GOT3 (cell line): ENCODE results near the gene TMEM26.
"Not testable (repeated sequence)": the region's sequence is repeated elsewhere in the genome, so short reads cannot be mapped to it uniquely, and the experiment has no call there.

Experiments used
- DNase-seq: peaks from one replicate; lab custom pipeline; 2025; ENCODE audit warnings: mixed read lengths; lab: John Stamatoyannopoulos, UW

Gene TMEM26

GRCh38 chr10:61400524-61400923, 52.7 kb downstream of the TMEM26 start:
- no peak for DNase-seq

- no peak for DNase-seq
These were observed 53.8 kb downstream of the TMEM26 start for GRCh38 chr10:61399406-61399805.

GRCh38 chr10:61398366-61399129, 54.6 kb downstream of the TMEM26 start:
- DNase-seq: no peak

- no peak for DNase-seq
These were observed 55.8 kb downstream of the TMEM26 start for GRCh38 chr10:61397175-61397986.

- no peak for DNase-seq
These were observed 61.9 kb downstream of the TMEM26 start for GRCh38 chr10:61391281-61391680.

- no peak for DNase-seq
These were observed 62.3 kb downstream of the TMEM26 start for GRCh38 chr10:61390851-61391250.

- DNase-seq: no peak
These were observed 63.3 kb downstream of the TMEM26 start for GRCh38 chr10:61389887-61390286.

GRCh38 chr10:61388986-61389385, 64.2 kb downstream of the TMEM26 start:
- not testable (repeated sequence) for DNase-seq

- DNase-seq: no peak
These were observed 67.8 kb downstream of the TMEM26 start for GRCh38 chr10:61385231-61386001.

GRCh38 chr10:61381153-61381552, 72.0 kb downstream of the TMEM26 start:
- DNase-seq: not testable (repeated sequence)

GRCh38 chr10:61378865-61379264, 74.3 kb downstream of the TMEM26 start:
- no peak for DNase-seq

- DNase-seq: no peak
These were observed 76.2 kb downstream of the TMEM26 start for GRCh38 chr10:61376908-61377368.

- DNase-seq: no peak
These were observed 76.8 kb downstream of the TMEM26 start for GRCh38 chr10:61376377-61376776.

GRCh38 chr10:61366365-61366764, 86.8 kb downstream of the TMEM26 start:
- DNase-seq: no peak

- no peak for DNase-seq
These were observed 88.6 kb downstream of the TMEM26 start for GRCh38 chr10:61364619-61365018.

- DNase-seq: no peak
These were observed 90.2 kb downstream of the TMEM26 start for GRCh38 chr10:61363006-61363405.

- no peak for DNase-seq
These were observed 93.7 kb downstream of the TMEM26 start for GRCh38 chr10:61359452-61359851.

GRCh38 chr10:61357687-61358086, 95.5 kb downstream of the TMEM26 start:
- DNase-seq: no peak
